ENCODE results near the gene STARD13. TPM values are rescaled to one million over a fixed set of nuclear protein-coding genes. Genes with fewer than 3 reads are reported as not detected.

Gene STARD13
- 16.4 and 19.2 TPM in 2 replicates for total RNA-seq (2014; rRNA removed; shearing (Covaris generic); ENCODE audit: low replicate concordance)

GRCh38 chr13:33285420-33286124, at the start of gene STARD13:
STARD13 (minus strand) TSS chr13:33285755; CDS start chr13:33285638, 117 bp downstream.
- Histone ChIP-seq H3K27me3 (no peaks in the 10 kb centered on the region), H3K36me3 (peaks cover 36% of the 10 kb centered on the region), H3K9me3 (no peaks in the 10 kb centered on the region), H3K4me3 (peak within 1 kb of the TSS; percentile 70)
- peak; percentile 98 for DNase-seq

GRCh38 chr13:33334831-33335230, 49.3 kb upstream of the STARD13 start:
- no peak for DNase-seq
- Histone ChIP-seq H3K36me3 (peaks cover 9% of the 10 kb centered on the region), H3K4me3 (no peak overlapping the region), H3K27me3 (no peaks in the 10 kb centered on the region), H3K9me3 (no peaks in the 10 kb centered on the region)

DNA sequence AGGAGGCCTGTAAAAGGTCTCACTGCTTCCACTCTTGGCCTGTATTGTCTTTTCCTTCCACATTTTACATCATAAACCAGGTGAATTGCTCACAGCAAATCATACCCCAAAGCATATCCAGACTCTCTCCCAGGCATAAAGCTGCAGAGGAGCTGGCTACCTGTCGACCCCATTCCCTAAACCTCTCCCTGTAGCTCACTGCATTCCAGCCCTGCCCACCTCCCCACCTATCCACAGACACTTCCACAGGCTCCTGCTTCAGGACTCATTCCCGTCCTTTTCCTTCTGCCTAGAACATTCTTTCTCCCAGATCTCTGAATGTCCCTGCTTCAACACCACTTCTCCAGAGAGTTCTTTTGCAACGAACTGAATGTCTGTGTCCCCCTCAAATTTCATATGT, 46.4 kb upstream of the STARD13 start:
- Histone ChIP-seq H3K9me3 (no peaks in the 10 kb centered on the region), H3K36me3 (peaks cover 9% of the 10 kb centered on the region), H3K4me3 (no peak overlapping the region), H3K27me3 (no peaks in the 10 kb centered on the region)
- DNase-seq: no peak

- Histone ChIP-seq H3K4me3 (no peak overlapping the region), H3K27me3 (no peaks in the 10 kb centered on the region), H3K36me3 (peaks cover 6% of the 10 kb centered on the region), H3K9me3 (no peaks in the 10 kb centered on the region)
- DNase-seq: no peak
Measured at GRCh38 chr13:33330483-33330882, 44.9 kb upstream of the STARD13 start.

DNA sequence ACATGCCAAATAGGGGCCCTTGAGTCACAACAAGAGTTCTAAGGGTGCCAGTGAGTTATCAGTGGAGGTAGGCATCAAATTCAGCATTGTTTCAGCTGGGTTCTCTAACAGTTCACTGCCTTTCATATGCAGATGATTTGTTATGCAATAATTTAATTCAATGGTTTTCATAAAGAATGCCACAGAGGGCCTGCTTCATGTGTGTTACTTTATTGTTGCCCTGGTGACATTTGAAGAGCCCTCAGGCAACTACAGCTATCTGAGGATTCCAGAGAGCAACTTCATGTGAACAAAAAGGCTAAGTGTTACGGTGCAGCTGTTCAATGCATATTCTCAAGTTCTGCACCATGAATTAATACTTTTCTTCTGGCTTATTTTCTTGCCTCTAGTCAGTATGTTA, 43.1 kb upstream of the STARD13 start:
- H3K9me3 ChIP-seq: no peaks in the 10 kb centered on the region
- peaks cover 6% of the 10 kb centered on the region for H3K36me3 ChIP-seq
- DNase-seq: no peak
- no peaks in the 10 kb centered on the region for H3K27me3 ChIP-seq
- no peak overlapping the region for H3K4me3 ChIP-seq

- DNase-seq: no peak
- H3K9me3 ChIP-seq: no peaks in the 10 kb centered on the region
Measured at GRCh38 chr13:33326723-33327122, 41.2 kb upstream of the STARD13 start.

DNA sequence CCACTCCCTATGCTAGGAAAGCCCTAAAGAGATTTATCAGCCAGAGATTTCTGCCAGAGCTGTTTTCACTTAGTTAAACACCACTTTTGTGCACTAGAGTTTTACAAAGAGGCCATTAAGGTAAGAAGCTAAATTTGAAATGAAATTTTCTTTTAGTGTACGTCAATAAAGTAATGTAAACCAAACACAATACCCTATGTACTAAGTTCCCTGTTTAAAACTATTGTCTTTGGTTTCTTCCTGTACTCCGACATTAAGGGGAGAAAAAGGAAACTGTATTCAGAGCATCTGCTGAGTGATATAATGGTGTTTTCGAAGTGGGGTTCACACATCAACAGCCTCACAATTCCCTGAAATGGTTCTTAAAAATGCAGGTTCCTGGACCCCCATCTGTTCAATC, 40.7 kb upstream of the STARD13 start:
- Histone ChIP-seq H3K4me3 (no peak overlapping the region), H3K9me3 (no peaks in the 10 kb centered on the region), H3K36me3 (peaks cover 6% of the 10 kb centered on the region), H3K27me3 (no peaks in the 10 kb centered on the region)
- DNase-seq: no peak

More at GRCh38 chr13:33326723-33327122, 41.2 kb upstream of the STARD13 start:
- Histone ChIP-seq H3K36me3 (peaks cover 6% of the 10 kb centered on the region), H3K27me3 (no peaks in the 10 kb centered on the region), H3K4me3 (no peak overlapping the region)

- no peak for DNase-seq
- Histone ChIP-seq H3K4me3 (no peak overlapping the region), H3K36me3 (peaks cover 16% of the 10 kb centered on the region), H3K27me3 (no peaks in the 10 kb centered on the region), H3K9me3 (peaks cover 2% of the 10 kb centered on the region; the same call in 1 of the 2 replicates)
Measured at GRCh38 chr13:33323801-33324510, 38.4 kb upstream of the STARD13 start.

DNA sequence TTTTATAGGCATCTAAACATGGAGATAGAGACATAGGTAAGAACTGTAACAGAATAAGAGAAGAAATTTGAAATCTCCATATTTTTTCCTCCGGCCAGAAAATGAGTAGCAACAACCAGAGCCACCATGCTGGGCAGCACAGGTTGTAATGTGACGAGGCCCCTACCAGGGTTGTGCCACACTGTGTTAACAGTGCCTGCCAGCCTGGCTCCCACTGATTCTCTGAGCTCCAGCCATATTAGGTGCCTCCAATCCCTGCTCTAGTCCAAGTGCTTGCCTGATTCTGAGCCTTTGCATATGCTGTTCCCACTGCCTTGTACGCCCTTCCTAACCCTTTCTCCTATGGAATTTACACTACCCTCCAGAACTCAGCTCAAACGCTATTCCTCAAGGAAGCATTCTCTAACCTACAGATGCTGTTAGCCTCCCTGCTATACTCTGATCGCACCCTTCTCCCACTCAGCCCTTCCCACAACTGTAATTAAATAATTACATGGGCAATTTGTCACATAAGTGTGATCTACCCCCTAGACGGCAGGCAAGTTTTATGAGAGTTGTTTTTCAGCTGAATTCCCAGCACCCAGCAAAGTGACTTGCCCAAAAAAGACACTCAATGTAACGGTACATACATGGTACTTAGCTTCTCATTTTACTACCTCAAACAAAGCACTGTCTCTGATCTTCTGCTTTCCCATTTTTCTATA, 37.6 kb upstream of the STARD13 start:
- no peak overlapping the region for H3K4me3 ChIP-seq
- H3K36me3 ChIP-seq: peaks cover 16% of the 10 kb centered on the region

DNA sequence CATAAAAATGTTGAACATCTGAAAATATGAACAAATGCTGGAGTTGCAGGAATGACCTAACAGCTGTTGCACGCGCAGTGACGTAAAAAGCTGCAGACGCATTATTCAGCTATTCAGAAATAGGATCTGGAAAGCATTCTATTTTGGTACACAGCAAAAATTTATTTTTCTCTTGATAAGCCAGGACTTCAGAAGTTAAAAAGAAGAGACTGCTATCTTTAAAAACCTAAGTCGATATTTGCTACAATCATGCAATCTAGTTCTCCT, 36.9 kb upstream of the STARD13 start:
- no peak for DNase-seq
- no peaks in the 10 kb centered on the region for H3K27me3 ChIP-seq
- peaks cover 16% of the 10 kb centered on the region for H3K36me3 ChIP-seq
- peaks cover 11% of the 10 kb centered on the region; the same call in 1 of the 2 replicates for H3K9me3 ChIP-seq
- H3K4me3 ChIP-seq: no peak overlapping the region

More for the DNA sequence above, 37.6 kb upstream of the STARD13 start:
- DNase-seq: no peak
- Histone ChIP-seq H3K9me3 (peaks cover 6% of the 10 kb centered on the region; the same call in 1 of the 2 replicates), H3K27me3 (no peaks in the 10 kb centered on the region)

DNA sequence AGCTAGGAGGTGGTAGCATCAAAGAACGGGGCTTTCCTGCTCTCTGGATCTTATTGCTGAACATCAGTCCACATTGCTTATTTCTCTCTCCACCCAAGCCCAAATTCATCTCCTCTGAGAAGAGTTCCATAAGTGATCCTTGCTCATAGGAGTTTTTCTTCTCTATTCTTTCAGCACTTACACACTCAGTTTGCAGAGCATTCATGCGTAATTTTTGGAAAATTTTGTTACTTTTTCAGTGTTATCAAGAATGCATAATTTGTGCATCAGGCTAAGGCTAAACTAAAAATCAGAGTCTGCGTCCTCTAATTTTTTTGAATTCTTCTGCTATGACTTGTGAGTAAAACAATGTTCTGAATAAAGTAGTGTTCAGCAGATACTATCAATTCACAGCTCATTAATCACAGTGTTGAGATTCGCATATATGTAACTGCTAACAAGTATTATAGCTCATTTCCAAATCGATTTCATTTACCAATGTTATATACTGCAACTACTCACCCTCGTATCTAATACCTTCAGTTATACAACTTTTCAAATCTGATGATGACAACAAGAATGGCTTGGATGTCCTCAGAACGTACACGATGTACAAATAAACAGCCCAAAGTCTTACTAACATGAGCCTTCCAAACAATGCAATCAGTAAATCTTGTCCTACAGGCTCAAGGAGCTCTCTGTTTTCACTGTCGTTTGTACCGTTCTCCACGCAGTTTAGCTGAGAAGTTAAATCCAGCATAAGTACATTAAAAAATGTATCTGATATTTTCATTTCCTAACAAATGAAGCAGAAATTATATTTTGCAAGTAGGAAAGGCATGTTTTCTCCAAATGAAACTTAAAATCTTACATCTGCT, 36.4 kb upstream of the STARD13 start:
- Histone ChIP-seq H3K27me3 (no peaks in the 10 kb centered on the region), H3K36me3 (peaks cover 16% of the 10 kb centered on the region), H3K9me3 (peaks cover 11% of the 10 kb centered on the region; the same call in 1 of the 2 replicates), H3K4me3 (no peak overlapping the region)
- DNase-seq: no peak

GRCh38 chr13:33319859-33320258, 34.3 kb upstream of the STARD13 start:
- no peaks in the 10 kb centered on the region for H3K27me3 ChIP-seq
- no peak overlapping the region for H3K4me3 ChIP-seq
- peaks cover 16% of the 10 kb centered on the region for H3K36me3 ChIP-seq
- H3K9me3 ChIP-seq: peaks cover 11% of the 10 kb centered on the region; the same call in 1 of the 2 replicates
- DNase-seq: no peak

GRCh38 chr13:33318744-33319143, 33.2 kb upstream of the STARD13 start:
- Histone ChIP-seq H3K27me3 (no peaks in the 10 kb centered on the region), H3K4me3 (no peak overlapping the region), H3K36me3 (peaks cover 16% of the 10 kb centered on the region), H3K9me3 (peaks cover 11% of the 10 kb centered on the region; the same call in 1 of the 2 replicates)
- DNase-seq: no peak

GRCh38 chr13:33318037-33318436, 32.5 kb upstream of the STARD13 start:
- Histone ChIP-seq H3K27me3 (no peaks in the 10 kb centered on the region), H3K36me3 (peaks cover 16% of the 10 kb centered on the region), H3K9me3 (peaks cover 11% of the 10 kb centered on the region; the same call in 1 of the 2 replicates), H3K4me3 (no peak overlapping the region)
- DNase-seq: no peak

DNA sequence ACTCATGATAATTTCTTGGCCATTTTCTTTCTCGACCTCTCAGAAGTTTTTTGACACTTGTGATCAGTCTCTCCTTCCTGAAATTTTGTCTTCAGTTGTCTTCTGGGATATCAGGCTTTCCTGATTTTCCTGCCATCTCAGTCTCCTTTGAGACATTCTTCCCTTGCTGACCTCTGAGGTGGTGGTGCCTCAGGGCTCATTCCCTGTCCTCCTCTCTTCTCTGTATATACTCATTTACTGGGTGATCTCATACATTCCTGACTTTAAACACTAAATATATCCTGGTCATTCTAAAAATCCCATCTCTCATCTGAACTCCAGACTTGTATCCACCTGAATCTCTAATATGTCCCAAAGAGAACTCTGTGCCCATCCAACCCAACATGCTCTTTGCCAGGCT, 31.3 kb upstream of the STARD13 start:
- Histone ChIP-seq H3K36me3 (peaks cover 16% of the 10 kb centered on the region), H3K4me3 (no peak overlapping the region), H3K9me3 (peaks cover 11% of the 10 kb centered on the region; the same call in 1 of the 2 replicates), H3K27me3 (no peaks in the 10 kb centered on the region)
- no peak for DNase-seq

GRCh38 chr13:33313504-33313903, 27.9 kb upstream of the STARD13 start:
- DNase-seq: no peak
- H3K9me3 ChIP-seq: peaks cover 9% of the 10 kb centered on the region; the same call in 1 of the 2 replicates

More at GRCh38 chr13:33313504-33313903, 27.9 kb upstream of the STARD13 start:
- peaks cover 8% of the 10 kb centered on the region for H3K36me3 ChIP-seq
- no peak overlapping the region for H3K4me3 ChIP-seq
- no peaks in the 10 kb centered on the region for H3K27me3 ChIP-seq
